GM06990 (cell line): ENCODE measurements around the gene TSTD2.
"Not testable (repeated sequence)": the region's sequence is repeated elsewhere in the genome, so short reads cannot be mapped to it uniquely, and the experiment has no call there.

Experiments
- DNase-seq: peaks from one replicate; pipeline ENCODE4 v3.0.0-alpha.2; 2011; ENCODE audit not compliant: insufficient read length; ENCODE audit errors: extremely low read depth
- H3K27me3 ChIP-seq: replicated peaks from 2 replicates; pipeline ENCODE4 v1.6.0; 2011; ENCODE audit warnings: low read length; ENCODE audit not compliant: control insufficient read depth, insufficient read depth
- H3K36me3 ChIP-seq: 2 replicates; pipeline ENCODE4 v1.5.1; 2011; ENCODE audit warnings: low read length; ENCODE audit not compliant: control insufficient read depth, insufficient read depth
- H3K4me3 ChIP-seq: replicated peaks from 2 replicates; pipeline ENCODE4 v1.5.1; 2011; ENCODE audit warnings: low read depth, mild to moderate bottlenecking, control low read depth, low read length
- CTCF ChIP-seq: IDR thresholded peaks from 2 replicates; pipeline ENCODE4 v1.5.1; 2011; ENCODE audit warnings: low read length, control low read depth, mild to moderate bottlenecking, inconsistent platforms; ENCODE audit not compliant: insufficient read depth, poor library complexity, severe bottlenecking

The TSTD2 gene

GRCh38 chr9:97578846-97579245 is 54.3 kb downstream of the TSTD2 start:
- no peak for TF ChIP-seq CTCF
- Histone ChIP-seq H3K36me3 (no peaks in the 10 kb centered on the region; the same call in 1 of the 2 replicates), H3K4me3 (no peak overlapping the region), H3K27me3 (no peaks in the 10 kb centered on the region)
- DNase-seq = no peak

- Histone ChIP-seq H3K27me3 (no peaks in the 10 kb centered on the region), H3K36me3 (peaks cover 4% of the 10 kb centered on the region; the same call in 1 of the 2 replicates), H3K4me3 (no peak overlapping the region)
- no peak for TF ChIP-seq CTCF
- no peak for DNase-seq
These were observed 56.1 kb downstream of the TSTD2 start for GRCh38 chr9:97577051-97577450.

- DNase-seq = no peak
- no peak overlapping the region for H3K4me3 ChIP-seq
- peaks cover 9% of the 10 kb centered on the region for H3K36me3 ChIP-seq
- no peak for TF ChIP-seq CTCF
- H3K27me3 ChIP-seq = no peaks in the 10 kb centered on the region
These were observed 57.4 kb downstream of the TSTD2 start for GRCh38 chr9:97575673-97576200.

DNA sequence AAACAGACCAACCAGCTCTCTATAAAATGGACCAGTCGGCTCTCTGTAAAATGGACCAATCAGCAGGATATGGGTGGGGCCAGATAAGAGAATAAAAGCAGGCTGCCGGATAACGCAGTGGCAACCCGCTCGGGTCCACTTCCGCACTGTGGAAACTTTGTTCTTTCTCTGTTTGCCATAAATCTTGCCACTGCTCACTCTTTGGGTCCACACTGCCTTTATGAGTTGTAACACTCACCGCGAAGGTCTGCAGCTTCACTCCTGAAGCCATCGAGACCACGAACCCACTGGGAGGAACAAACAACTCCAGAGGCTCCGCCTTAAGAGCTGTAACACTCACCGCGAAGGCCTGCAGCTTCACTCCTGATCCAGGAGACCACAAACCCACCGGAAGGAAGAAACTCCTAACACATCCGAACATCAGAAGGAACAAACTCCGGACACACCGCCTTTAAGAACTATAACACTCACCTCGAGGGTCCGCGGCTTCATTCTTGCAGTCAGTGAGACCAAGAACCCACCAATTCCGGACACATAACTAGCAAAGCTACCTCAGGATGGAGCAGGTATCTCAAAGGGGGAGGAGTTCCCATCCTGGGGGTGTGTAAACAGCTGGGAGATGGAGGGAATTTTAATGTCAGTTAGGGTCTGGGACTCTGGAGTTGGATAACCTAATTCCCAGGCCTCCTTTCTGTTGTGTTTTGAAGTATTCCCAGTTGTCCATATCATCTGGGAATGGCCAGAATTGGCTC is 58.1 kb downstream of the TSTD2 start:
- H3K36me3 ChIP-seq, DNase-seq, H3K4me3 ChIP-seq: not testable (repeated sequence)

GRCh38 chr9:97574101-97574571 is 59.0 kb downstream of the TSTD2 start:
- DNase-seq, H3K4me3 ChIP-seq, H3K36me3 ChIP-seq, H3K27me3 ChIP-seq: not testable (repeated sequence)

More for the DNA sequence above, 58.1 kb downstream of the TSTD2 start:
- not testable (repeated sequence) for H3K27me3 ChIP-seq

- DNase-seq = no peak
- no peaks in the 10 kb centered on the region for H3K27me3 ChIP-seq
- TF ChIP-seq CTCF = no peak
These were observed 59.6 kb downstream of the TSTD2 start for GRCh38 chr9:97573482-97574073.

More at GRCh38 chr9:97573482-97574073, 59.6 kb downstream of the TSTD2 start:
- Histone ChIP-seq H3K36me3 (peaks cover 12% of the 10 kb centered on the region), H3K4me3 (no peak overlapping the region)
